Measurements from ENCODE around the gene CTDSP1.
A peak's percentile ranks its signal among the peaks of the same experiment; 100 is the strongest.

CTDSP1 gene

GRCh38 chr2:218399391-218400166 is at the start of gene CTDSP1:
Gene CTDSP1 (plus strand): TSS chr2:218399868. CDS start chr2:218400091, 223 bp downstream.
- Histone ChIP-seq H3K27me3 (ENCODE audit: control insufficient read depth in 1 of 2, insufficient read depth in 2 of 2, low read length in 2 of 2) (no peaks in the 10 kb centered on the region), H3K4me3 (ENCODE audit: low read length in 2 of 2) (peak within 1 kb of the TSS; percentile 67 to 92), H3K9me3 (ENCODE audit: control insufficient read depth in 2 of 2, low read length in 2 of 2) (no peaks in the 10 kb centered on the region), H3K4me1 (ENCODE audit: control insufficient read depth, insufficient read depth, low read length) (peaks cover 57% of the 10 kb centered on the region), H3K27ac (ENCODE audit: low read length) (peak within 1 kb of the TSS; percentile 99), H3K36me3 (ENCODE audit: control insufficient read depth in 2 of 2, insufficient read depth in 2 of 2, low read length in 2 of 2) (peaks cover 16 to 18% of the 10 kb centered on the region in 2 donors), H3K9ac (ENCODE audit: low read length in 2 of 2) (peak within 1 kb of the TSS; percentile 94 to 95)

- H3K36me3 ChIP-seq (ENCODE audit: control insufficient read depth in 2 of 2, insufficient read depth in 2 of 2, low read length in 2 of 2) = no peaks in the 10 kb centered on the region
- H3K27me3 ChIP-seq (ENCODE audit: control insufficient read depth in 1 of 2, insufficient read depth in 2 of 2, low read length in 2 of 2) = no peaks in the 10 kb centered on the region
- H3K27ac ChIP-seq (ENCODE audit: low read length) = no peak overlapping the region
- H3K4me3 ChIP-seq (ENCODE audit: low read length in 2 of 2) = no peak overlapping the region
- peaks cover 3% of the 10 kb centered on the region for H3K4me1 ChIP-seq (ENCODE audit: control insufficient read depth, insufficient read depth, low read length)
- H3K9me3 ChIP-seq (ENCODE audit: control insufficient read depth in 2 of 2, low read length in 2 of 2) = peaks cover 0 to 4% of the 10 kb centered on the region in 2 donors
- no peak overlapping the region for H3K9ac ChIP-seq (ENCODE audit: low read length in 2 of 2)
Measured at GRCh38 chr2:218354045-218354444, 45.6 kb upstream of the CTDSP1 start.

- H3K27me3 ChIP-seq (ENCODE audit: control insufficient read depth in 1 of 2, insufficient read depth in 2 of 2, low read length in 2 of 2) = no peaks in the 10 kb centered on the region
- peaks cover 0 to 4% of the 10 kb centered on the region in 2 donors for H3K9me3 ChIP-seq (ENCODE audit: control insufficient read depth in 2 of 2, low read length in 2 of 2)
- H3K4me3 ChIP-seq (ENCODE audit: low read length in 2 of 2) = no peak overlapping the region
- H3K36me3 ChIP-seq (ENCODE audit: control insufficient read depth in 2 of 2, insufficient read depth in 2 of 2, low read length in 2 of 2) = no peaks in the 10 kb centered on the region
- no peak overlapping the region for H3K9ac ChIP-seq (ENCODE audit: low read length in 2 of 2)
- no peak overlapping the region for H3K27ac ChIP-seq (ENCODE audit: low read length)
- H3K4me1 ChIP-seq (ENCODE audit: control insufficient read depth, insufficient read depth, low read length) = peaks cover 3% of the 10 kb centered on the region
Measured at GRCh38 chr2:218354850-218355443, 44.7 kb upstream of the CTDSP1 start.

GRCh38 chr2:218357236-218358177 is 42.2 kb upstream of the CTDSP1 start:
- Histone ChIP-seq H3K4me1 (ENCODE audit: control insufficient read depth, insufficient read depth, low read length) (peaks cover 3% of the 10 kb centered on the region), H3K36me3 (ENCODE audit: control insufficient read depth in 2 of 2, insufficient read depth in 2 of 2, low read length in 2 of 2) (no peaks in the 10 kb centered on the region), H3K9ac (ENCODE audit: low read length in 2 of 2) (no peak overlapping the region), H3K27me3 (ENCODE audit: control insufficient read depth in 1 of 2, insufficient read depth in 2 of 2, low read length in 2 of 2) (no peaks in the 10 kb centered on the region), H3K9me3 (ENCODE audit: control insufficient read depth in 2 of 2, low read length in 2 of 2) (no peaks in the 10 kb centered on the region), H3K27ac (ENCODE audit: low read length) (no peak overlapping the region), H3K4me3 (ENCODE audit: low read length in 2 of 2) (no peak overlapping the region)

- peaks cover 3% of the 10 kb centered on the region for H3K4me1 ChIP-seq (ENCODE audit: control insufficient read depth, insufficient read depth, low read length)
- no peaks in the 10 kb centered on the region for H3K9me3 ChIP-seq (ENCODE audit: control insufficient read depth in 2 of 2, low read length in 2 of 2)
- H3K27ac ChIP-seq (ENCODE audit: low read length) = no peak overlapping the region
- H3K4me3 ChIP-seq (ENCODE audit: low read length in 2 of 2) = no peak overlapping the region
- H3K36me3 ChIP-seq (ENCODE audit: control insufficient read depth in 2 of 2, insufficient read depth in 2 of 2, low read length in 2 of 2) = no peaks in the 10 kb centered on the region
- H3K27me3 ChIP-seq (ENCODE audit: control insufficient read depth in 1 of 2, insufficient read depth in 2 of 2, low read length in 2 of 2) = no peaks in the 10 kb centered on the region
- no peak overlapping the region for H3K9ac ChIP-seq (ENCODE audit: low read length in 2 of 2)
Measured at GRCh38 chr2:218360453-218360852, 39.2 kb upstream of the CTDSP1 start.

- H3K4me3 ChIP-seq (ENCODE audit: low read length in 2 of 2) = no peak overlapping the region
- H3K36me3 ChIP-seq (ENCODE audit: control insufficient read depth in 2 of 2, insufficient read depth in 2 of 2, low read length in 2 of 2) = no peaks in the 10 kb centered on the region
- H3K4me1 ChIP-seq (ENCODE audit: control insufficient read depth, insufficient read depth, low read length) = peaks cover 3% of the 10 kb centered on the region
- no peak overlapping the region for H3K27ac ChIP-seq (ENCODE audit: low read length)
- H3K27me3 ChIP-seq (ENCODE audit: control insufficient read depth in 1 of 2, insufficient read depth in 2 of 2, low read length in 2 of 2) = no peaks in the 10 kb centered on the region
- peaks cover 0 to 8% of the 10 kb centered on the region in 2 donors for H3K9me3 ChIP-seq (ENCODE audit: control insufficient read depth in 2 of 2, low read length in 2 of 2)
- H3K9ac ChIP-seq (ENCODE audit: low read length in 2 of 2) = no peak overlapping the region
Measured at GRCh38 chr2:218362606-218363005, 37.1 kb upstream of the CTDSP1 start.

GRCh38 chr2:218363736-218364135 is 35.9 kb upstream of the CTDSP1 start:
- H3K4me1 ChIP-seq (ENCODE audit: control insufficient read depth, insufficient read depth, low read length) = peaks cover 8% of the 10 kb centered on the region
- no peak overlapping the region for H3K27ac ChIP-seq (ENCODE audit: low read length)
- no peak overlapping the region for H3K9ac ChIP-seq (ENCODE audit: low read length in 2 of 2)
- H3K36me3 ChIP-seq (ENCODE audit: control insufficient read depth in 2 of 2, insufficient read depth in 2 of 2, low read length in 2 of 2) = no peaks in the 10 kb centered on the region
- peaks cover 0 to 8% of the 10 kb centered on the region in 2 donors for H3K9me3 ChIP-seq (ENCODE audit: control insufficient read depth in 2 of 2, low read length in 2 of 2)
- no peaks in the 10 kb centered on the region for H3K27me3 ChIP-seq (ENCODE audit: control insufficient read depth in 1 of 2, insufficient read depth in 2 of 2, low read length in 2 of 2)
- no peak overlapping the region for H3K4me3 ChIP-seq (ENCODE audit: low read length in 2 of 2)

- Histone ChIP-seq H3K4me1 (ENCODE audit: control insufficient read depth, insufficient read depth, low read length) (peaks cover 11% of the 10 kb centered on the region), H3K9me3 (ENCODE audit: control insufficient read depth in 2 of 2, low read length in 2 of 2) (peaks cover 0 to 8% of the 10 kb centered on the region in 2 donors), H3K27me3 (ENCODE audit: control insufficient read depth in 1 of 2, insufficient read depth in 2 of 2, low read length in 2 of 2) (no peaks in the 10 kb centered on the region), H3K36me3 (ENCODE audit: control insufficient read depth in 2 of 2, insufficient read depth in 2 of 2, low read length in 2 of 2) (no peaks in the 10 kb centered on the region), H3K4me3 (ENCODE audit: low read length in 2 of 2) (no peak overlapping the region), H3K9ac (ENCODE audit: low read length in 2 of 2) (no peak overlapping the region), H3K27ac (ENCODE audit: low read length) (no peak overlapping the region)
Measured at GRCh38 chr2:218364196-218364595, 35.5 kb upstream of the CTDSP1 start.

- Histone ChIP-seq H3K4me1 (ENCODE audit: control insufficient read depth, insufficient read depth, low read length) (peaks cover 15% of the 10 kb centered on the region), H3K4me3 (ENCODE audit: low read length in 2 of 2) (peak overlapping the region in 1 of 2 donors; percentile 75), H3K9me3 (ENCODE audit: control insufficient read depth in 2 of 2, low read length in 2 of 2) (peaks cover 0 to 8% of the 10 kb centered on the region in 2 donors)
Measured at GRCh38 chr2:218366621-218367414, 32.9 kb upstream of the CTDSP1 start.

More at GRCh38 chr2:218366621-218367414, 32.9 kb upstream of the CTDSP1 start:
- Histone ChIP-seq H3K36me3 (ENCODE audit: control insufficient read depth in 2 of 2, insufficient read depth in 2 of 2, low read length in 2 of 2) (no peaks in the 10 kb centered on the region), H3K27me3 (ENCODE audit: control insufficient read depth in 1 of 2, insufficient read depth in 2 of 2, low read length in 2 of 2) (no peaks in the 10 kb centered on the region), H3K9ac (ENCODE audit: low read length in 2 of 2) (peak overlapping the region in 1 of 2 donors; percentile 76), H3K27ac (ENCODE audit: low read length) (peak overlapping the region; percentile 82)

Data from stomach smooth muscle (tissue), 2 donors.